DND-41 (cell line): Measurements from ENCODE around the gene GALNT13.

ENCODE experiments used
- ATAC-seq: fragments of 200-7000 bp; cut with Tn5 transposase; 3 replicates; pipeline ENCODE4 v1.9.1; 2021; ENCODE audit warnings: low read depth; ENCODE audit not compliant: insufficient read depth
- DNase-seq: peaks from one replicate; pipeline ENCODE4 v3.0.0-alpha.2; 2020
- H2AFZ ChIP-seq: 2 replicates; pipeline ENCODE4 v1.6.0; 2012; ENCODE audit warnings: low read depth, low read length
- H3K27ac ChIP-seq: 2 replicates; pipeline ENCODE4 v1.5.1; 2012; ENCODE audit warnings: low read length, inconsistent platforms
- H3K27me3 ChIP-seq: fragments of 200-600 bp; sonication (generic); 2 replicates; pipeline ENCODE4 v1.6.0; 2012; ENCODE audit warnings: low read length, mild to moderate bottlenecking, inconsistent platforms; ENCODE audit not compliant: insufficient read depth, poor library complexity
- H3K36me3 ChIP-seq: 2 replicates; pipeline ENCODE4 v1.5.1; 2012; ENCODE audit warnings: low read length, inconsistent platforms; ENCODE audit not compliant: insufficient read depth
- H3K4me1 ChIP-seq: 2 replicates; pipeline ENCODE4 v1.5.1; 2012; ENCODE audit warnings: mild to moderate bottlenecking, low read length; ENCODE audit not compliant: insufficient read depth
- H3K4me2 ChIP-seq: 2 replicates; pipeline ENCODE4 v1.6.0; 2012; ENCODE audit warnings: mild to moderate bottlenecking, moderate library complexity, low read length, inconsistent platforms; ENCODE audit not compliant: insufficient read depth
- H3K4me3 ChIP-seq, 2 experiments: fragments of 200-600 bp in 1 of 2; shearing (Covaris generic) in 1 of 2; 2 replicates each; pipeline ENCODE4 v1.5.1; 2012 to 2016; ENCODE audit warnings: inconsistent platforms in 2 of 2, low read length in 2 of 2, mild to moderate bottlenecking in 2 of 2, low read depth in 1 of 2, moderate library complexity in 1 of 2
- H3K79me2 ChIP-seq: 2 replicates; pipeline ENCODE4 v1.6.0; 2012; ENCODE audit warnings: low read length, inconsistent platforms; ENCODE audit not compliant: insufficient read depth
- H3K9ac ChIP-seq: 2 replicates; pipeline ENCODE4 v1.6.0; 2012; ENCODE audit warnings: low read depth, mild to moderate bottlenecking, inconsistent platforms, low read length, moderate library complexity
- H3K9me3 ChIP-seq: 2 replicates; pipeline ENCODE4 v1.5.1; 2012; ENCODE audit warnings: low read length, moderate library complexity, mild to moderate bottlenecking, inconsistent platforms; ENCODE audit not compliant: insufficient read depth, severe bottlenecking
- H4K20me1 ChIP-seq: 2 replicates; pipeline ENCODE4 v1.6.0; 2012; ENCODE audit warnings: low read length; ENCODE audit not compliant: insufficient read depth
- EZH2 ChIP-seq: IDR thresholded peaks from 3 replicates; pipeline ENCODE4 v1.6.1; 2012; ENCODE audit warnings: borderline replicate concordance, low read depth, mild to moderate bottlenecking, moderate library complexity, low read length, inconsistent platforms; ENCODE audit not compliant: severe bottlenecking
- TF ChIP-seq, protein P1 (sequence below): IDR thresholded peaks from 2 replicates; pipeline ENCODE4 v1.5.1; 2012; ENCODE audit warnings: borderline replicate concordance, low read length, moderate library complexity, mild to moderate bottlenecking; ENCODE audit not compliant: poor library complexity, severe bottlenecking; ENCODE audit errors: extremely low read depth

Gene GALNT13

GRCh38 chr2:154455166-154455565 lies 583.4 kb downstream of the GALNT13 start:
- Histone ChIP-seq H3K36me3 (no peaks in the 10 kb centered on the region), H3K4me1 (no peaks in the 10 kb centered on the region), H3K27me3 (no peaks in the 10 kb centered on the region), H4K20me1 (no peaks in the 10 kb centered on the region), H3K4me2 (peak overlapping the region; percentile 38; the same call in 1 of the 2 replicates), H3K27ac (no peak overlapping the region), H3K9me3 (no peaks in the 10 kb centered on the region), H3K9ac (no peak overlapping the region), H2AFZ (peak overlapping the region; percentile 31; the same call in 1 of the 2 replicates), H3K4me3 (no peak overlapping the region), H3K79me2 (no peaks in the 10 kb centered on the region)
- no peak for TF ChIP-seq EZH2
- TF ChIP-seq, protein P1, sequence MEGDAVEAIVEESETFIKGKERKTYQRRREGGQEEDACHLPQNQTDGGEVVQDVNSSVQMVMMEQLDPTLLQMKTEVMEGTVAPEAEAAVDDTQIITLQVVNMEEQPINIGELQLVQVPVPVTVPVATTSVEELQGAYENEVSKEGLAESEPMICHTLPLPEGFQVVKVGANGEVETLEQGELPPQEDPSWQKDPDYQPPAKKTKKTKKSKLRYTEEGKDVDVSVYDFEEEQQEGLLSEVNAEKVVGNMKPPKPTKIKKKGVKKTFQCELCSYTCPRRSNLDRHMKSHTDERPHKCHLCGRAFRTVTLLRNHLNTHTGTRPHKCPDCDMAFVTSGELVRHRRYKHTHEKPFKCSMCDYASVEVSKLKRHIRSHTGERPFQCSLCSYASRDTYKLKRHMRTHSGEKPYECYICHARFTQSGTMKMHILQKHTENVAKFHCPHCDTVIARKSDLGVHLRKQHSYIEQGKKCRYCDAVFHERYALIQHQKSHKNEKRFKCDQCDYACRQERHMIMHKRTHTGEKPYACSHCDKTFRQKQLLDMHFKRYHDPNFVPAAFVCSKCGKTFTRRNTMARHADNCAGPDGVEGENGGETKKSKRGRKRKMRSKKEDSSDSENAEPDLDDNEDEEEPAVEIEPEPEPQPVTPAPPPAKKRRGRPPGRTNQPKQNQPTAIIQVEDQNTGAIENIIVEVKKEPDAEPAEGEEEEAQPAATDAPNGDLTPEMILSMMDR, result no peak
- no peak for ATAC-seq
- DNase-seq, result no peak

DNA sequence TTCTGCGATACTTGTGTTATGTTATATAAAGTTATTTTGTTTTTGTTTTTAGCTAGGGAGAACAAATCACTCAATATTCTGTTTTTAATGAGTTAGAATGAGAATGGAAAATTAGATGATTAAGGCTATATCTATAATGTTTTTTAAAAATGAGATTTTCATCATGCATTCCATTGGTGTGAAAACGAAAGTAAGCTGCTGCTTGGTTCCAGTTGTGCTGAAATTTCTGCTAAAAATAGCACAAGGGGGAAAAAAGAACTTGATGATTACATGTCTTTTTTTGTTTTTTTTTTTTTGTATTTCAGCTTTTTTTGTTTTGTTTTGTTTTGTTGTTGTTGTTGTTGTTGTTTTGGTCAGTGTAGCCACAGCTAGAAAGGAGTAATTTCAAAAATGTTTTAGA lies 584.1 kb downstream of the GALNT13 start:
- peak overlapping the region in 1 of 2 experiments; percentile 30; a peak in 1 of 4 replicates for H3K4me3 ChIP-seq
- H3K27ac ChIP-seq, result no peak overlapping the region
- DNase-seq (no peak), ATAC-seq (no peak)
- H3K79me2 ChIP-seq, result no peaks in the 10 kb centered on the region
- TF ChIP-seq EZH2, result no peak
- TF ChIP-seq, protein P1, result no peak
- H3K36me3 ChIP-seq, result no peaks in the 10 kb centered on the region
- no peak overlapping the region for H3K9ac ChIP-seq
- H3K27me3 ChIP-seq, result no peaks in the 10 kb centered on the region
- no peaks in the 10 kb centered on the region for H3K4me1 ChIP-seq
- H4K20me1 ChIP-seq, result no peaks in the 10 kb centered on the region
- no peaks in the 10 kb centered on the region for H3K9me3 ChIP-seq
- peak overlapping the region; percentile 31; the same call in 1 of the 2 replicates for H2AFZ ChIP-seq
- peak overlapping the region; percentile 38; the same call in 1 of the 2 replicates for H3K4me2 ChIP-seq

DNA sequence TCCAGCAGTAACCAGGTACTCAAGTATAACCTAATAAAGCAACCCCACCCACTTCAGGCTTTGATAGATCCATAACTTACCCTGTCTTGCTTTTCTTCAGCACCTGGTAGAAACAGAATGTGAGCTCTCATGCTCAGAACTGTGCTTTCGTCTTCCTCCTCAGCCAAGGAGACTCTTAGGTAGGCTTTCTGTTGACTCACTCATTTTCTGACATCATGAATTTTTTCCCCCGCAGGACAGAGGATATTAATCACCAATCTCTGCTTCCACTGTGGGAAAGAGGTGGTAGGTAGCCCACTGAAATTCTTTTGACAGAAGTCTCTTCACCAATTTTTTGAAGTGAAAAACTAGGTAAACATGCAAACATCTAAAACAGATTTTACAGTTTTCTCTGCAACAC lies 585.6 kb downstream of the GALNT13 start:
- no peaks in the 10 kb centered on the region for H3K9me3 ChIP-seq
- H3K9ac ChIP-seq, result no peak overlapping the region
- H3K4me1 ChIP-seq, result no peaks in the 10 kb centered on the region
- DNase-seq, result no peak
- no peaks in the 10 kb centered on the region for H3K27me3 ChIP-seq
- no peak overlapping the region for H3K4me3 ChIP-seq
- no peak overlapping the region for H3K4me2 ChIP-seq
- no peak for ATAC-seq
- no peak overlapping the region for H3K27ac ChIP-seq
- no peaks in the 10 kb centered on the region for H4K20me1 ChIP-seq
- no peak for TF ChIP-seq EZH2
- TF ChIP-seq, protein P1, result no peak
- H2AFZ ChIP-seq, result no peak overlapping the region
- H3K36me3 ChIP-seq, result no peaks in the 10 kb centered on the region
- no peaks in the 10 kb centered on the region for H3K79me2 ChIP-seq

GRCh38 chr2:154459286-154459685 lies 587.6 kb downstream of the GALNT13 start:
- Histone ChIP-seq H3K9me3 (no peaks in the 10 kb centered on the region), H2AFZ (no peak overlapping the region), H3K27me3 (no peaks in the 10 kb centered on the region), H3K27ac (no peak overlapping the region), H3K36me3 (no peaks in the 10 kb centered on the region), H3K4me3 (no peak overlapping the region), H3K9ac (no peak overlapping the region), H4K20me1 (no peaks in the 10 kb centered on the region), H3K79me2 (no peaks in the 10 kb centered on the region), H3K4me2 (no peak overlapping the region), H3K4me1 (no peaks in the 10 kb centered on the region)
- ATAC-seq, result no peak
- DNase-seq, result no peak
- no peak for TF ChIP-seq EZH2
- TF ChIP-seq, protein P1, result no peak
